Putamen (tissue), 1 donor: ENCODE data around the gene LCE2A.
"Not testable (repeated sequence)": the region's sequence is repeated elsewhere in the genome, so short reads cannot be mapped to it uniquely, and the experiment has no call there.

ENCODE experiments used
- DNase-seq: peaks from one replicate; pipeline ENCODE4 v3.0.0-alpha.2; 2016; ENCODE audit warnings: low spot score

The LCE2A gene

GRCh38 chr1:152697701-152698600, at the start of gene LCE2A:
LCE2A (plus strand) TSS chr1:152698345; CDS start chr1:152698902, 557 bp downstream.
- no peak for DNase-seq

- peak; percentile 12 for DNase-seq
Observed at GRCh38 chr1:152654110-152654509, 44.0 kb upstream of the LCE2A start.

GRCh38 chr1:152656459-152656858, 41.7 kb upstream of the LCE2A start:
- no peak for DNase-seq

- no peak for DNase-seq
Observed at GRCh38 chr1:152657677-152658076, 40.5 kb upstream of the LCE2A start.

- DNase-seq, result no peak
Observed at GRCh38 chr1:152658649-152659048, 39.5 kb upstream of the LCE2A start.

GRCh38 chr1:152663098-152663497, 35.0 kb upstream of the LCE2A start, which contains the start of gene LCE2D:
LCE2D (plus strand) TSS chr1:152663380; CDS start chr1:152664106, 726 bp downstream.
- DNase-seq, result no peak

GRCh38 chr1:152666171-152666570, 32.0 kb upstream of the LCE2A start:
- DNase-seq, result not testable (repeated sequence)

- no peak for DNase-seq
Observed at GRCh38 chr1:152667648-152668047, 30.5 kb upstream of the LCE2A start.

- DNase-seq, result no peak
Observed at GRCh38 chr1:152673016-152673415, 25.1 kb upstream of the LCE2A start.

GRCh38 chr1:152674983-152675382, 23.2 kb upstream of the LCE2A start, which contains the start of gene LCE2C:
LCE2C (plus strand) TSS chr1:152675279; CDS start chr1:152676016, 737 bp downstream.
- not testable (repeated sequence) for DNase-seq

GRCh38 chr1:152679459-152679858, 18.7 kb upstream of the LCE2A start:
- DNase-seq, result no peak

GRCh38 chr1:152681616-152682015, 16.5 kb upstream of the LCE2A start:
- DNase-seq, result no peak

GRCh38 chr1:152683846-152684245, 14.3 kb upstream of the LCE2A start:
- DNase-seq, result no peak

GRCh38 chr1:152685823-152686222, 12.3 kb upstream of the LCE2A start, which contains the start of gene LCE2B:
LCE2B (plus strand) TSS chr1:152686123; CDS start chr1:152686844, 721 bp downstream.
- not testable (repeated sequence) for DNase-seq

- DNase-seq, result no peak
Observed at GRCh38 chr1:152699746-152700145, 1.6 kb downstream of the LCE2A start.

- DNase-seq, result no peak
Observed at GRCh38 chr1:152707860-152708259, 9.7 kb downstream of the LCE2A start, which contains the start of gene LCE4A. LCE4A (plus strand) TSS chr1:152708160; CDS start chr1:152709076, 916 bp downstream.

- DNase-seq, result no peak
Observed at GRCh38 chr1:152718238-152718637, 20.1 kb downstream of the LCE2A start.

- no peak for DNase-seq
Observed at GRCh38 chr1:152725261-152725660, 27.1 kb downstream of the LCE2A start.

- DNase-seq, result no peak
Observed at GRCh38 chr1:152728986-152729385, 30.8 kb downstream of the LCE2A start.

GRCh38 chr1:152735648-152736047, 37.5 kb downstream of the LCE2A start:
- no peak for DNase-seq

GRCh38 chr1:152737997-152738396, 39.9 kb downstream of the LCE2A start:
- DNase-seq, result no peak

GRCh38 chr1:152739841-152740240, 41.7 kb downstream of the LCE2A start:
- no peak for DNase-seq

- no peak for DNase-seq
Observed at GRCh38 chr1:152741656-152742055, 43.5 kb downstream of the LCE2A start.
